Inflammatory macrophage treated with lipopolysaccharide for 1 hour (primary cell): Measurements from ENCODE around the gene ZNF212.
"Not testable (repeated sequence)": the region's sequence is repeated elsewhere in the genome, so short reads cannot be mapped to it uniquely, and the experiment has no call there.

Experiments
- DNase-seq, 2 donors: peaks; one replicate each; pipeline ENCODE4 v3.0.0-alpha.2; 2020 to 2022

ZNF212 gene

DNA sequence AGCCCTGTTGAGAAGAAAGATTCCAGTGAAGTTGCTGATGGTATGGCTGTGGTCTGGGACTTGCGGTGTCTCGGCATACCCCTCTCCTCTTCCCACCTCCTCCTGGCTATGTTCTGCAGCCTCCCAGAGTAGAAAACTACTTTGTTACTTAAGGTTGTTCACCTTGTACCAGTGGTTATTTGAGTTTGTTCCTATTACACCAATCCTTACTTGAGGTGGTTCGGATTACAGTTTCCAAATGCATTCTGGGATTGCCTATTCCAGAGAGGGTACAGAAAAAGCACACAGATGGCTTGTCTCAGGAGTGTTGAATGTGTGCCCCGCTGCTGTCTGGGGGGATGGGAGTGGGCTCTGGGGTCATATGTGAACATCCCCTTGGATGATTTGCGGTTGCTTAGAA is 15.7 kb downstream of the ZNF212 start:
- no peak for DNase-seq

DNA sequence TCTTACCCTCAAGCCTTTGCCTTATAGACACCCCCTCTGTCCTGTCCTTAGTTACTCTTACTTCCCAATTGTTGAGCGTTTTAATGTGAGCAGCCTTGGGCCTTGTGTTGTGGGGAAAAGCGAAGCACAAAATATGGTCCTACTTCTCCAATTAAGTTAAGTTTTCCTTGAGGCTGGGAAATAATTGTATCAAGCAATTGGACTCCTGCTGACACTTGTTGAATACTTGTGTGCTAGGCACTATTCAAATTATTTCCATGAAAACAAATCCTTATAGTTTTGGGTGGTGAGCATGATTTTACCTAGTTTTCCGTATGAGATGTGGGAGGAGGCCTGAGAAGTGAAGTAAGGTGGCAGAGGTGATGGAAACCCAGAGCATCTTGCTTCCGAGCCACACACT is 17.1 kb downstream of the ZNF212 start:
- DNase-seq, result no peak

DNA sequence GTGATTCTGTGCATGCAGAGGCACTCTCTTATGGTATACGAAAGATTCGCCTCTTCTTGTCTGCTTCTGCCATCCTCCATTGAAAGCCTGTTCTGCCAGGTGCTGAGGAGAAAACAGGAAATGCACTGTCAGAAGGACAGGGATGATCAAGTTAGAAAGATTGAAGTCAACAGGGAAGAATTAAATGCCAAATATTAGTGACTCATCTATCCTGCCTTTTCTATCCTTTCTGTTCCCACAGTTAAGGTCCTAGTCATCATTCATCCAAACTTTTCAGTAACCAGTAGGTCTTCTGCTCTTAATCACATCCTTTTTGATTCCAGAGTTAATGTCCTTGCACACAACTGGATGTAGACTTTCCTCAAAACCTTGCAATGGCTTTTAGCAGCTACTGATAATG is 17.7 kb downstream of the ZNF212 start:
- no peak for DNase-seq

DNA sequence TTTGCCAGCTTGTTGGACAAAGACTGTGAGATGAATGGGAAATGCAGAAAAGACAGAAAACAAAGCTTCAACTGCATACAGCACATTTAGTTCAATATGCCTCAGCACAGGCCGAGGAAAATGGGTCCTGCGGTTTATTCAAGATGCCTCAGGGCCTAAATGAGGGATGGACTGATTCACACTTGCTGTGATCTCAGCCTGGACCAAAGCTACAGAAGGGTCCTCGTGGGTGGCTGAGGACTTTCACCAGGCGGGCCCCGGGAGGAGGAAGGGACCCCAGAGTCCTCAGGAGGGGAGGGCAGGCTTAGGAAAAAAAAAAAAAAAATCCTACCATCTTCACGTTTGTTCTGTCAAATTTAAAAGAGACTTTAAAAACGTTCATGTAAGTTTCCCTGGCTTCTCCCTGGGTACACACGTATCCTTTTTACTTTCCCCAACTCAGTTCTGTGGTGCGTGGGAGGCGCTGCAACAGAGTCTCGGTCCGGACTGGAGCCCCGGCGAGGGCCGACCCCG is 21.9 kb downstream of the ZNF212 start:
- no peak for DNase-seq

DNA sequence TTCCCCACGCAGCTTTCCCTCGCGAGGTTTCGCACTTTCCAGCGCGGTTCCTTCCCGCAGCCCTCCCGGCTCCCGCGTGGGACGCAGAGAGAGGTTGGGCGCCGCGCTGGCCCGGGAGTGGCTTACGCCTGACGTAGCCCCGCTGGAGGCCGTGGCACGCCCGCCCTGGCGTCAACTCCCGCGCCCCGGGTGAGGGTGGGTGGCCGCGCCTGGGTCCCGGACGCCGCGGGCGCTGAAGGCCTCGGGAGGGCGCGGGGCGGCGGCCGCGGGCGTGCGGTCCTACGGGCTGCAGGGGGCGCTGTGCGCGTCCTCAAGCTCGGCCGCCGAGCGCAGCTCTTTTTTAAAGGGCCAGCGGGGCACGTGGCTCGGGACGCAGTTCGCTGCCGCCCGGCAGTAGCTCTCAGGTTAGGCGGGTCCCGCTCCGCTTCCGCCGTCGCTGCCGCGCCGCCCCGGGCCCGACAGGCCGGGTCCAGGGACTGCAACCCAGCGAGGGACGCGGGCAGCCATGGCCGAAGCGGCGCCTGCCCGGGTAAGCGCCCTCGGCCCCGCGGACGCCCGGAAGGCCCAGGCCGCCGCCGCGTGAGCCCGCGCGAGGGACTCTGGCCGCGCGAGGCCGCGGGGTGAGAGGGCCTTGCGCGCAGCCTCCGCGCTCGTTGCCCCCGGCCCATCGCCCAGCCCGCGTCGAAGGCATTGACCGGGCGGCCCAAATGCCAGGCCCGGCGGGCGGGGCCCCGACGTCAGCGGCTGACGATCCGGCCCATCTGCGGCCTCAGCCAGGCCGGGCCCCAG is 22.6 kb downstream of the ZNF212 start, which contains the start of gene ZNF783:
Gene ZNF783, plus strand, starts transcription at position 368 of the 789 bp plus-strand sequence. Its CDS starts 138 bp downstream, at position 506.
- DNase-seq, result peak; percentile 83 to 86

DNA sequence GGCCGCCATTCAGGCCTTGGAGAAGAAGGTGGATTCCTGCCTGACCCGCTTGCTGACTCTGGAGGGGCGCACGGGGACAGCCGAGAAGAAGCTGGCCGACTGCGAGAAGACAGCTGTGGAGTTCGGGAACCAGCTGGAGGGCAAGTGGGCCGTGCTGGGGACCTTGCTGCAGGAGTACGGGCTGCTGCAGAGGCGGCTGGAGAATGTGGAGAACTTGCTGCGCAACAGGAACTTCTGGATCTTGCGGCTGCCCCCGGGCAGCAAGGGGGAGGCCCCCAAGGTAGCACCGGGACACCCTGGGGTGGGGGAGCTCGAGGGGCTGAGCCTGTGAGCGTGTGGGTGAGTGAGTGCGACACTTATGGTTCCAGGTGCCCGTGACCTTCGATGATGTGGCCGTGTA is 27.0 kb downstream of the ZNF212 start:
- DNase-seq, result no peak

DNA sequence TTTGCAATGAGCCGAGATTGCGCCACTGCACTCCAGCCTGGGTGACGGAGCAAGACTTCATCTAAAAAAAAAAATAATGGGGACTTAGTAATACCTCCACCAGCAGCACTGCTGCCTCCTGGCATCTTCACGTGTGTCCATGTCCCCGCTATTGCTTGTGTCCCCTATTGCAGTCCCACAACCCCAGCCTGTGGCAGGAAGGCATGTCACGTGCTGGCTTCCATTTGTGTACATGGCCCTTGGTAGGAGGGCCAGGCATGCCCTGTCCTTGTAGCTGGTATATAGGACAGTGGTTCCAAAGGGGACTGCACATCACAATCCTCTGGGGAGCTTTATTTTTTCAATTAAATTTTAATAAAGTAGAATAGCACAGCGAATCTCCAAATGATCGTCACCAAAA is 28.3 kb downstream of the ZNF212 start:
- DNase-seq, result no peak

DNA sequence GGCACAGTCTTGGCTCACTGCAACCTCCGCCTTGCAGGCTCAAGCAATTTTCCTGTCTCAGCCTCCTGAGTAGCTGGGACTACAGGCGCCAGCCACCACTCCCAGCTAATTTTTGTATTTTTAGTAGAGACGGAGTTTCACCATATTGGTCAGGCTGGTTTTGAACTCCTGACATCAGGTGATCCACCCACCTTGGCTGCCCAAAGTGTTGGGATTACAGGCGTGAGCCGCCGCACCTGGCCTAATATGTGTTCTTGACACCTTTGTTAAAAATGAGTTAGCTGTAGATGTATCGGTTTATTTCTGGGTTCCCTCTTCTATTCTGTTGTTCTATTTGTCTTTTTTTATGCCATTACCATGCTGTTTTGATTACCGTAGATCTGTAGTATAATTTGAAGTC is 35.0 kb downstream of the ZNF212 start:
- DNase-seq, result not testable (repeated sequence)

DNA sequence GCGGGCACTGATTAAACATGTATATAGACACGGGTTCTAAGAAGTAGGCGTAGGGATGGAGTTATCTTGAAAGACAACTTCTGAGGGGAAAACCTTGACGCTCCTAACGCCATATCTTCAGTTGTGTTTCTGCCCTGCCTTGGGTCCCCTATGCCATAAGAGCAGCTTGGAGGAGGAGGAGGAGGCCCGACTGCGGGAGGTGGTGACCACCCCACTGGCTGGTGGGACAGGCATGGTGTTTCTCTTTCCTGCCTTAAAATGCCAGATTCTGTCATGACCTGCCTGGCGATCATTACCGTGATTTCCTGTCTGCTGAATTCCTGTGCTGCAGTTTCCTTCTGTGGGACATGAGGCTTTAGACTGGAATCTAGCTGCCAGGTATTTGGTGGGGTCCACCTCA is 38.4 kb downstream of the ZNF212 start:
- DNase-seq, result no peak

DNA sequence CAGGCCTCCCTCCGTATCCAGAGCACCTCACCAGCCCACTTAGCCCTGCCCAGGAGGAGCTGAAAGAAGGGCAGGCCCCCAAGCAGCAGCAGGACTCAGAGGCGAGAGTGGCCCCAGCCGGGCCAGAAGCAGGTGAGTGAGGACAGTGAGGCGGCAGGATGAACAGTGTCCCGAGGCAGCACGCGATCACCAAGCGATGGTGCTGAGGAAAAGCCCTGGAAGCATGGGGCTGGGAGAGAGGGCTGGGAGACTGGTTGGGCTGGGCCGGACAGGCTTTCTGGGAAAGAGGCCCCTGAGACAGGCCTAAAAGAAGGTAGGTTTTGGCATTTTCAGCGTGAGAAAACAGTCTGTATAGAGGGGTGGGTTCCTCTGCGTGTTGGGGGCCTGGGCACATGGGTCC is 38.9 kb downstream of the ZNF212 start:
- no peak for DNase-seq

DNA sequence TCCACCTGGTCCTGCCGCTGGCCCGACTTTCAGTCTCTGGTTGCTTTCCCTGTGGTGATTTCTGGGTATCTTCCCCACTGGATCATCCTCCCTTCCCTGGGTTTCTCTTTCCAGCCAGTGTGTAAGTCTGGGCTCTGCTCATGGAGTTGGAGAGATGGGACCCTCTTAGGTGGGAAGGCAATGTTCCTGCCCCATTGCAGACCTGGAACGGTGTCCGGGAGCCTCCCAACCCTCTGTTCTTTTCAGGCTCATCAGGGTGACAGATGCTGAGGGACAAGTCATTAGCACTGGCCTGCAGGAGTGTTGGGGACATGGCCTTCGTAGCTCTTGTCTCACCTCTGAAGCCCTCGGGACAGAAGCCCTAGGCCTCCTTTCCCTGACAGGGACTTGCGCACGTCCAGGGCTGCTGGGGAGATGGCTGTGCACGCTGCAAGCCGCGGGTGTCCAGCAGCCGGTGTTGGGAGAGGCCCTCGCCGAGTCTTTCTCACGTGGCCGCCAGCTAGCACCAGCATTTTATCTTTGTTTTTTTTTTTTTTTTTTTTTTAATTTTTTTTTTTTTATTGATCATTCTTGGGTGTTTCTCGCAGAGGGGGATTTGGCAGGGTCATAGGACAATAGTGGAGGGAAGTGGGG is 39.8 kb downstream of the ZNF212 start:
- no peak for DNase-seq

DNA sequence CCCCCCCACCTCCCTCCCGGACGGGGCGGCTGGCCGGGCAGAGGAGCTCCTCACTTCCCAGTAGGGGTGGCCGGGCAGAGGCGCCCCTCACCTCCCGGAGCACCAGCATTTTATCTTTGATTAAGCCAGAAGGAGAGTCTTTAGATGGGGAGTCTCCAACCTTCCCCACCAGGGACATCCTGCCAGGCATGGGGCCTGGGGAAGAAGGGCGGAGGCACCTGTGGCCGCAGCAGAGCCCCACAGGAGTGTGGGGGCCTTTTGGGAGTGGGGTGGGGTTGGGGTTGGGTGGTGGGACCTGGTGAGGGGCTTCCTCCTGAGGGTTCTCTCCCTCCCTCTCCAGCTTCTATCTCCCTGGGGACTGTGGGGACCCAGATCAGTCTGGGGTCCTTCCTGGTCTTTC is 40.7 kb downstream of the ZNF212 start:
- no peak for DNase-seq

DNA sequence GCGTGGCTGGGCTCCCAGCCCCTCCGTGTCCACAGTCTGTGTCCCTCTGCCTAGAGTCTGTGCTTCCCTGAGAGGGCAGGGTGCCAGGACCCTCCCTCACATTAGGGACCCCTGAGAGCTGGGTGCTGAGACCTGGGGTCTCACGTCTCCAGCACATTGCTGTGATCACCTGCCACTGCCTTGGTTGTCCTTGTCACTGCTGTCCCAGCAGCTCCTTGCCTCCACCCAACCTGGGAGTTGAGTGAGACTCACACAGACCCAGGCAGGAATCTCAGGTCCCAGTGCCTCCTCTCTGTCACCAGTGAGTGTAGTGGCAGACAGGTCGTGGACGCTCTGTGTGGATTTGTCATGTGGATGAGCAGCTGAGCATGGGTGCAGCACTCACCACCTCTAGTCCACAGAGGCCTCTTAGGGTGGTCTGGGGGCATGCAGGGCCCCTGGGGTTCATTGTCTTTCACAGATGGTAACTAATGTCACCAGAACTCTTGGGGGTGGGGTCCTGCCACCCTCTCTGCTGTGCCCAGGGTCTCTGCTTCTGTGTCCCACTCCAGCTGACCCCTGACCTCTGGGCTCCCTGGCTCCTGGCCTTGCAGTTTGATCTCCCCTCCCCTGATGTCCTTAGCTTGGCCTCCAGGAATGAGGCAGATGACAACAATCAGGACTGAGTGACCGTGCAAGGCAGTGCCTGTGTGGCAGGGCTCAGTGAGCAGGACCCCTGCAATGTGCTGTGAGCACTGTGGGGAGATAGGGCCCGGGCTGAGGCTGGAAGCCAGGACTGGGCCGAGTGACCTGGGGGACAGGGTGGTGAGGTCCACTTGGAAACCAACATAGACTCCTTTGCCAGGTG is 41.4 kb downstream of the ZNF212 start:
- no peak for DNase-seq

DNA sequence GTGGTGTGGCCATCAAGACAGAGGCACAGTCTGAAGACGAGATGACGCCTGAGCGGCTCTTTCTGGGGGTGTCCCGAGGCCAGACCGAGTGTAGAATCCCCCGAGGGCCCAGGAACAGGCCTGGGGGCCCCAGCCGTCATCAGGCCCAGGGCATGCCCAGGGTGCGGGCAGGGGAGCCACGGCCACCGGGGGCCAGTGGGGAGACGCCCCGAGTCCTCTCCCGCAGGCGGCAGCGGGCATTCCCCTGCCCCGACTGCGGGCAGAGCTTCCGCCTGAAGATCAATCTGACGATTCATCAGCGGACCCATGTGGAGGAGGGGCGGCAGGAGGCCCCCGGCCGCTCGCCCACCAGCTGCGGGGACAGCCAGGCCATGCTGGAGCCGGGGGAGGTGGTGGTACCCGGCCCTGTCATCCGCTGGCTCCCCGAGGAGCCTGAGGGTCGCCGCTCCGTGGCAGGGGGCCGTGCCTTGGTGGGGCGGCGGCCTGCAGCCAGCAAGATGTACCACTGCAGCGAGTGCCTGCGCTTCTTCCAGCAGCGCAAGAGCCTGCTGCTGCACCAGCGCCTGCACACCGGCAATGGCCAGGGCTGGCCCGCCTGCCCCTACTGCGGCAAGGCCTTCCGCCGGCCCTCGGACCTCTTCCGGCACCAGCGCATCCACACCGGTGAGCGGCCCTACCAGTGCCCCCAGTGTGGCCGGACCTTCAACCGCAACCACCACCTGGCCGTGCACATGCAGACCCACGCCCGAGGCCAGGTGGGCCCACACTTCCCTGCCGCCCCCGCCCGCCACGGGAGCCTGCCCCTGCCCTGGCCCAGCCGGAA is 42.3 kb downstream of the ZNF212 start:
- DNase-seq, result no peak

DNA sequence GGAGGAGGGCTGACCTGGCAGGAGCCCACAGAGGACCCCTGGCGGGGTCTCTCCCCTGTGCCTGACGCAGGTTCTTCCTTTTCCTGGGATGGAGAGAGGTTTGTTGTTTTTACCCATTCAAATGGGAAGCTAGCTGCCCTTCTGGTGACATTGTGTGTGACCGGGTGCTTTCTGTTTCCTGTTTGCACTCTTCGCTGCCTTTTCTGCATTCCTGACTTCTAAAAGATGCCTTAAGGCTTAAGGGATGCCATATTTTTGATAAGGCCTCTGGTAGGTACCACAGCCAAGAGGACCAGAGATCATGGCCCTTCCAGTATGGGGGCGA is 42.8 kb downstream of the ZNF212 start:
- DNase-seq, result no peak

DNA sequence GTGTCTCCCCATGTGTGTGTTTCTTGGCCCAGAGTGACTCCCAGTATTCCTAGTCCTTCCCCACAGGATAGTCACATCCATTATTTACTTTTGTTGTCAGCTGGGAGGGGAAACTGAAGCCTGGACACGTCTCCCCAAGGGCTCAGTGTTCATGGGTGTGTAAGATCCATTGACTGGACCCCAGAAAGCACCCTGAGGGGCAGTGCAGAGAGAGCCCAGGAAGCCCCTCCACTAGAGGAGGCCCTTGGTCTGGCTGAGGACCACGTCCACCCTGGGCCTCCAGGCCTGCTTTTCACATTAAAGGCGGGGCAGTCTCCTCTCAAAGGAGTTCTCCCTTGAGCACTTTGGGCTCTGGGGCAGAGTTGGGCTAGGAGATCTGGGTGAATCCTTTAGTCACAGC is 43.9 kb downstream of the ZNF212 start:
- DNase-seq, result no peak

DNA sequence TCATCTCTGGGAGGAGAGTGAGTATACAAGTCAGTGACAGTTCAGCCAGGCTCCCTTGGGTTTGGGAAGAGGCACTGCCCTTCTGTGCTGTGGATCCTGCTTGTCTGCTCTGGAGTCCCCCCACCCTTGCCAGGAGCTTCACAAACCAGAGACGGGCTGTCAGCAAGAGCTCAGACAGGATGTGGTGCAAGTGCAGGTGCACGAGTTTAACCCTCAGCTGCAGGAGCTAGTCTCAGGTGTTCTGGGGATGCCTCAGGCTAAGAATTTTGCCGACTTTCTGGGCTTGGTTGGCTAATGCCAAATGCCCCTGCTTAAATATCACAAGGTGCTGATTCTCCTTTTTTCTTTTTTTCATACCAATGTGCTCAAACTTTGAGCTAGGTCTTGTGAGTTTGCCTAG is 44.9 kb downstream of the ZNF212 start:
- DNase-seq, result no peak

DNA sequence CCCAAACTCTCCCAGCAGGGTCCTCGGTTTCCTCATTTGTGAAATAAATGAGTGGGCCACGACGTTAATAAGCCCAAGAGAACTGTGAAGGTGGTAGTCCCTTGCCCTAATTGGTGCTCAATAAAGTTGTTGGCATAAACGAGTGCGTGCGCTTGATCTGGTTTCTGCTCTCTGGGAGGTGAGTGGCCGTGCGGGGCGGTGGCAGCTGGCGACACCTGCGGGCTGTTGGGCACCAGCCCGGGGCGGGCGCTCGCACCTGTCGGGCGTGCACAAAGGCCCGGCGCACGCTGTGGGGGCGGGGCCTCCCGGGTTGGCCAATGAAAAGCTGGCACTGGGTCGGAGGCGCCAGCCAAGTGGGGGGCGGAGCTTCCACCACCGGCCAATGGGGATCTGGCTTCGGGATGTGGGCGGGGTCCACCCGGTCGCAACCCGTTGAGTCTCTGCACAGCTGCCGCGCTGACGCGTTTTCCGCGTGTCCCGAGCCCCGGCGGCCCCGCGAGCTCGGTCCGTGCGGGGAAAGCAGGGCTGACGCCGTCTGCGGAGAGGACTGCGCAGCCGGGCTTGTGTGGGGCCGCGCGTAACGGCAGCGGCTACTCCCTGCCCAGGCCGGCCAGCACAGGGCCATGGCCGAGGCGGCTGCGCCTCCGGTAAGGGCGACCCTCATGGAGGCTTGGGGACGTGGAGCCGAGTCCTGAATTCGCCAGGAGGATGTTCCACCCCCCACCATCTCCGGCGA is 45.6 kb downstream of the ZNF212 start:
- DNase-seq, result peak; percentile 82 to 91

DNA sequence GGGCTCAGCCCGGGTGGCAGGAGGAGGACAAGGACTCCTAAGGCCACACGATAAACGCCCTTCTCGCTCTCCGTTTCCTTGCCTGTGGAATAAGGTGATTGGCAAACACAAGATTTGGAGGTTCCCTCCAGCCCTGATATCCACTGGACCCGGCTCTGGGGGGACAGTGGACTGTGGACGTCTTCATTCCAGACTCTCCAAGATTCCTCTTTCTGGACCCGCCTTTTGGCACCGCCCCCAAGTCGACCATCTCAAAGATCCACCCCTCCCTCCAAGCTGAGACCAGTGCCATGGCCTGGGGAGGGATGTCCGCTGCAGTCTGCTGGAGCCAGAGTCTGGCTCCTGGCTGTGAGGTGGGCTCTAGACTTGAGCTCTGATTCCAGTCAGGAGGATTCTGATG is 46.2 kb downstream of the ZNF212 start:
- no peak for DNase-seq

DNA sequence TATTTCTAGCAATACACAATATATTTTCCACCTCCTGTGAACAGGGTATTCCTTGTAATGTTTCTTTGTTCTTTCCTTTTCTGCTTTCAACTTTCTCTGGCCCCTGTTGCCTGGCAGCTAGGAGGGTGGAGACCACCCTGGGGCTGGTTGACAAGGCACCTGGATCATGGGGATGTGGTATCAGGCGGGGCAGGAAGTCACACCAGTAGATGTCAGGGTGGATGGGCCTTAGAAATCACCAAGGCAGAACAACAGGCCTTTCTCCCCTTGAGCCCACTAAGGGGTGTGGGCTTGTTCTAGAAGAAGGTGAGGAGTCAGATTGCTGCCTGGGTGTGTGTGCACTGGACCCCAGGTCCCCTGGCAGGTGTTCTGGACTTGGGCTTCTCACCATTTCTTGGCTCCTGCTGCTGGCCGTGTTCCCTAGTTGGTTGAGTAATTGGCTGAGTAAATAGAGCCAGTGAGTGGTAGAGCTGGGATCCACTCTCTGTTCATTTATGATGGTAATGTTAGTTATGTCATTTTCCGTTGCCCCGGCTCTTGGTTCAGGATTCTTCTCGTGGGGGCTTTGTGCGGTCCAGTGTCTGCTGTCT is 47.5 kb downstream of the ZNF212 start:
- DNase-seq, result no peak

DNA sequence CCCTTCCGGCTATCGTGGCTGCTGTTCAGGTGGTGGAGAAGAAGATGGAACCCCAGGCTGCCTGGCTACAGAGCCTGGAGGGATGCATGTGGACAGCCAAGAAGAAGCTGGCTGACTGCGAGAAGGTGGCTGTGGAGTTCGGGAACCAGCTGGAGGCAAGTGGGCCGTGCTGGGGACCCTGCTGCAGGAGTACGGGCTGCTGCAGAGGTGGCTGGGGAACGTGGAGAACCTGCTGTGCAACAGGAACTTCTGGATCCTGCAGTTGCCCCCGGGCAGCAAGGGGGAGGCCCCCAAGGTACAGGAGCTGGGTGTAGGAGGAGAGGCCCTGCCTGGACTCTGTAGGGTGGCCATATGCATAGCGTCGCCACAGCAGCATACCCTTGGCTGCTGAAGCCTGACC is 48.2 kb downstream of the ZNF212 start:
- no peak for DNase-seq

DNA sequence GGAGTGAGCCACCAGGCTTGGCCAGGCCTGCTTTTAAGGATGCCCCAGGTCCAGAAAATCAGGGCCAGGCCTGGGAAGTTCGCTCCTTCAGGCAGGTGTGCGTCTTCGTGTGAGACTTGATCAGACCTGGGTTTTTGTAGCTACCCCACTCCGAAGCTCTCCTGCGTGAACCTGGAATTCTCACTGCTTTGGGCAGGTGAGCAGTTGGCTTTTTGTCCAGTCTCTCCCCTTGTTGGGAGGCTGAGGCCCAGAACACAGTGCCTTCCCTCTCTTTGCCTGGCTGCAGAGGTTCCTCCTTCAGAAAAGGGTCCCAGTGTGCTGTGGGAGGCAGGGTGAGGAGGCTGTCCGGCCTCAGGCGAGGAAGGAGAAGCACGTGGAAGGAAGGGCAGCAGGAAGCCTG is 49.8 kb downstream of the ZNF212 start:
- DNase-seq, result no peak
